ENCODE data around the gene STXBP5. TPM values are rescaled to one million over a fixed set of nuclear protein-coding genes. Genes with fewer than 3 reads are reported as not detected.

Gene STXBP5
- total and polyA plus RNA-seq, 8 donors: 11.1 to 27.7 (median 13.3) TPM

GRCh38 chr6:147169529-147169928, 34.7 kb upstream of the STXBP5 start:
- TF ChIP-seq CTCF (IDR thresholded peaks at IDR 0.05): no peak
- ATAC-seq (peak; percentile 56), DNase-seq (no peak)
- H3K4me3 ChIP-seq: no peak overlapping the region
- no peaks in the 10 kb centered on the region for H3K9me3 ChIP-seq
- H3K4me1 ChIP-seq: no peaks in the 10 kb centered on the region
- no peak overlapping the region for H3K27ac ChIP-seq
- intact Hi-C loops (cut with DNase I): no loop called here
- no peaks in the 10 kb centered on the region for H3K36me3 ChIP-seq
- H3K27me3 ChIP-seq: no peaks in the 10 kb centered on the region

DNA sequence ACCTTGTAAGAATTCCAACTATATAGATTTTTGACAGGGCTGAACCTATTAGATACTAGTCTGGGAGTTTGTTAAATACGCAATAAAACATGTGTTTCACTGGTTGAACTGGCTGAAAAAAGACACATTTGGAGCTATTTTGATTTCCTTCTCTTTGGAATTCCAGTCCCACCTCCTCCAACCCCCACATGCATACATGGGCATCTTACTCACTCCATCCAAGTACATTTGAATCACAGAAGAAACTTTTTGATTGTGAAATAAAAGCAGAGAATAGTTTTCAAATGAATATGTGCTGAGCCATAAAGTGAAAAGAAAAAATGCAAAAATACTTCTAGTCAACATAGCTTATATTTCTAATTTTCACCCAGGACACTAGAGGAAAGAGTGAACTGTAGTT, 33.9 kb upstream of the STXBP5 start:
- Histone ChIP-seq H3K4me3 (no peak overlapping the region), H3K4me1 (no peaks in the 10 kb centered on the region), H3K9me3 (no peaks in the 10 kb centered on the region), H3K27me3 (no peaks in the 10 kb centered on the region), H3K27ac (no peak overlapping the region), H3K36me3 (no peaks in the 10 kb centered on the region)
- intact Hi-C loops (cut with DNase I): no loop called here
- ATAC-seq: peak; percentile 25
- TF ChIP-seq CTCF (IDR thresholded peaks at IDR 0.05): no peak
- DNase-seq: no peak

DNA sequence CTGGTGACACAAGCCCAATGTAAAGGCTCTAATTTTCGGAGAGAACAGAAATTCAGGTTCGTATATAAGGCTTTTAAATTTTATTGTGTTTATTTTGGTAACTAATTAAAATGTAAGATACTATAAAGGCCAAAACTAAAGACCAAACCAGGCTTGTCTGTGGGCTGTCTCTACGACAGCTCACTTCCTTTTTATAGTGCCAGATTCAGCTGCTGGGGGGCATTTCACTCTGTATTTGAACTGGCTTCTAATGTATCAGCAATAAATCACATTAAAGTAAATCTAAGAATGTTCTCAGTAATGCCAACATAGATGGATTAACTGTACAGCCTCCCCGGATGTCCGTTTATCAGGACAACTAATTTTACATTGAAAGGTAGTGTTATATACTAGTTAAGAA, 31.1 kb upstream of the STXBP5 start:
- H3K4me1 ChIP-seq: no peaks in the 10 kb centered on the region
- H3K27ac ChIP-seq: no peak overlapping the region
- TF ChIP-seq CTCF (IDR thresholded peaks at IDR 0.05): no peak
- intact Hi-C loops (cut with DNase I): no loop called here
- ATAC-seq (no peak), DNase-seq (no peak)
- no peaks in the 10 kb centered on the region for H3K36me3 ChIP-seq
- no peak overlapping the region for H3K4me3 ChIP-seq
- no peaks in the 10 kb centered on the region for H3K9me3 ChIP-seq
- H3K27me3 ChIP-seq: no peaks in the 10 kb centered on the region

- Histone ChIP-seq H3K27me3 (no peaks in the 10 kb centered on the region), H3K27ac (no peak overlapping the region), H3K4me3 (no peak overlapping the region), H3K4me1 (no peaks in the 10 kb centered on the region), H3K36me3 (no peaks in the 10 kb centered on the region), H3K9me3 (no peaks in the 10 kb centered on the region)
- intact Hi-C loops (cut with DNase I): no loop called here
- DNase-seq: no peak
- TF ChIP-seq CTCF (IDR thresholded peaks at IDR 0.05): no peak
- no peak for ATAC-seq
Measured at GRCh38 chr6:147173675-147174308, 30.4 kb upstream of the STXBP5 start.

DNA sequence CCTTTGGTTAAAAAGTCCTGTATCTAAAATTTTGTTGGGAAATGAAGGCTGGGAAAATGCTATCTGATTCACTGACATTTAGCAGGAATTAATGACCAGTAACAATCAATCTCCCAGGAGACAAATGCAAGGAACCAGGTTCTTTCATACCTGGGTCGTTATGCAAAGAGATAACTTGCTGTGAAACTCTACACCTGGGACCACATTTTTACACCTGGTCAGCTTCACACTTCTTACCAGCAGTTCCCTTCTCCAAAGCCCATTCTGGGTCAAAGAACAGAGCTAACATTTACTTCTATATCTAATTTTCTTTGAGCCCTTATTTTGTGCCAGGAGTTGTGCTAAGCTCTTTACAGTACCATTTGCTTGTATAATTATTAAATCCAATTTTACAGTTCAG, 27.4 kb upstream of the STXBP5 start:
- intact Hi-C loops (cut with DNase I): no loop called here
- no peak for TF ChIP-seq CTCF (IDR thresholded peaks at IDR 0.05)
- Histone ChIP-seq H3K4me1 (no peaks in the 10 kb centered on the region), H3K27me3 (no peaks in the 10 kb centered on the region), H3K27ac (no peak overlapping the region), H3K36me3 (no peaks in the 10 kb centered on the region), H3K9me3 (no peaks in the 10 kb centered on the region), H3K4me3 (no peak overlapping the region)
- DNase-seq: no peak
- ATAC-seq: no peak
